Prostate gland (tissue), 2 donors: ENCODE data around the gene RYR1.

Experiments used
- POLR2AphosphoS5 ChIP-seq: sonication (generic); formaldehyde crosslinking; IDR thresholded peaks from one replicate; pipeline ENCODE4 v1.6.1; 2017; ENCODE audit warnings: antibody characterized with exemption
- TF ChIP-seq, protein P1 (sequence below), 4 experiments: fragments of 200-600 bp in 2 of 4; fragments of 450-650 bp in 2 of 4; sonication (generic) in 2 of 4; IDR thresholded peaks; 1 replicate in 3 of 4; 2 replicates in 1 of 4; pipeline ENCODE4 v1.5.1; 2016 to 2019; ENCODE audit warnings: antibody characterized with exemption in 4 of 4, mild to moderate bottlenecking in 2 of 4, moderate library complexity in 2 of 4

DNA sequence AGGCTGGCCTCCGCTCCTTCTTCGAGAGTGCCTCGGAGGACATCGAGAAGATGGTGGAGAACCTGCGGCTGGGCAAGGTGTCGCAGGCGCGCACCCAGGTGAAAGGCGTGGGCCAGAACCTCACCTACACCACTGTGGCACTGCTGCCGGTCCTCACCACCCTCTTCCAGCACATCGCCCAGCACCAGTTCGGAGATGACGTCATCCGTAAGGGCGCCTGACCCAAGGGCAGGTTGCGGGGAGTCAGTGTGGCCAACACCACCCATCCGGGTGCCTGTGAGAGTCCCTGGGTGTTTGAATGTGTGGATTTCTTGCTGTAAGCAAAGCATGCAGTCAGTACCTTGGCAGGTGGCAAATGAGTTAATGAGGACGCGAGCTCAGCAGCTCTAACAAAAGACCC lies 78.8 kb downstream of the RYR1 start:
- no peak for TF ChIP-seq POLR2AphosphoS5
- TF ChIP-seq, protein P1, sequence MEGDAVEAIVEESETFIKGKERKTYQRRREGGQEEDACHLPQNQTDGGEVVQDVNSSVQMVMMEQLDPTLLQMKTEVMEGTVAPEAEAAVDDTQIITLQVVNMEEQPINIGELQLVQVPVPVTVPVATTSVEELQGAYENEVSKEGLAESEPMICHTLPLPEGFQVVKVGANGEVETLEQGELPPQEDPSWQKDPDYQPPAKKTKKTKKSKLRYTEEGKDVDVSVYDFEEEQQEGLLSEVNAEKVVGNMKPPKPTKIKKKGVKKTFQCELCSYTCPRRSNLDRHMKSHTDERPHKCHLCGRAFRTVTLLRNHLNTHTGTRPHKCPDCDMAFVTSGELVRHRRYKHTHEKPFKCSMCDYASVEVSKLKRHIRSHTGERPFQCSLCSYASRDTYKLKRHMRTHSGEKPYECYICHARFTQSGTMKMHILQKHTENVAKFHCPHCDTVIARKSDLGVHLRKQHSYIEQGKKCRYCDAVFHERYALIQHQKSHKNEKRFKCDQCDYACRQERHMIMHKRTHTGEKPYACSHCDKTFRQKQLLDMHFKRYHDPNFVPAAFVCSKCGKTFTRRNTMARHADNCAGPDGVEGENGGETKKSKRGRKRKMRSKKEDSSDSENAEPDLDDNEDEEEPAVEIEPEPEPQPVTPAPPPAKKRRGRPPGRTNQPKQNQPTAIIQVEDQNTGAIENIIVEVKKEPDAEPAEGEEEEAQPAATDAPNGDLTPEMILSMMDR (IDR thresholded peaks at IDR 0.05), result no peak
